CD14-positive monocyte (primary cell): ENCODE results near the gene ELMO1. TPM values are rescaled to one million over a fixed set of nuclear protein-coding genes. Genes with fewer than 3 reads are reported as not detected.
A peak's percentile ranks its signal among the peaks of the same experiment; 100 is the strongest.

ENCODE experiments used
- DNase-seq, 3 donors: peaks; one replicate each; pipeline ENCODE4 v3.0.0-alpha.2; 2011 to 2022
- H2AFZ ChIP-seq: 2 replicates; pipeline ENCODE4 v1.6.0; 2012; ENCODE audit warnings: mild to moderate bottlenecking, low read depth, low read length, inconsistent platforms; ENCODE audit not compliant: insufficient read depth, poor library complexity, severe bottlenecking
- H3K27ac ChIP-seq, 2 donors: 1 replicate in 1 of 2; 2 replicates in 1 of 2; pipeline ENCODE4 v1.5.1; 2012 to 2013; ENCODE audit warnings: low read length in 2 of 2, control low read depth in 1 of 2, inconsistent platforms in 1 of 2, low read depth in 1 of 2, mild to moderate bottlenecking in 1 of 2
- H3K27me3 ChIP-seq, 2 donors: one replicate each; pipeline versions ENCODE4 v1.6.0 to v1.6.1; 2011 to 2013; ENCODE audit warnings: low read length in 2 of 2; ENCODE audit not compliant: control insufficient read depth in 2 of 2, insufficient read depth in 2 of 2
- H3K36me3 ChIP-seq, 2 donors: replicated peaks in 1 of 2; 1 replicate in 1 of 2; 2 replicates in 1 of 2; pipeline versions ENCODE4 v1.5.1 to v1.6.1; 2012 to 2013; ENCODE audit warnings: low read length in 2 of 2, control low read depth in 1 of 2, inconsistent platforms in 1 of 2, mild to moderate bottlenecking in 1 of 2; ENCODE audit not compliant: insufficient read depth in 2 of 2, control insufficient read depth in 1 of 2
- H3K4me1 ChIP-seq, 2 donors: 1 replicate in 1 of 2; 2 replicates in 1 of 2; pipeline versions ENCODE4 v1.5.1 to v1.6.1; 2012 to 2013; ENCODE audit warnings: low read length in 2 of 2, control low read depth in 1 of 2, inconsistent platforms in 1 of 2, mild to moderate bottlenecking in 1 of 2, moderate library complexity in 1 of 2; ENCODE audit not compliant: insufficient read depth in 2 of 2, control insufficient read depth in 1 of 2
- H3K4me2 ChIP-seq: replicated peaks from 2 replicates; pipeline ENCODE3; 2012; ENCODE audit warnings: low read length, moderate library complexity, mild to moderate bottlenecking; ENCODE audit not compliant: poor library complexity, severe bottlenecking; ENCODE audit errors: extremely low read depth
- H3K4me3 ChIP-seq, 3 experiments: fragments of 200-600 bp in 1 of 3; sonication (generic) in 1 of 3; replicated peaks in 1 of 3; 1 replicate in 2 of 3; 2 replicates in 1 of 3; pipeline ENCODE4 v1.5.1; 2011 to 2013; ENCODE audit warnings: low read length in 3 of 3, mild to moderate bottlenecking in 3 of 3, control low read depth in 2 of 3, low read depth in 2 of 3, inconsistent platforms in 1 of 3, moderate library complexity in 1 of 3
- H3K79me2 ChIP-seq: 2 replicates; pipeline ENCODE4 v1.6.0; 2012; ENCODE audit warnings: mild to moderate bottlenecking, control low read depth, inconsistent platforms, low read length, moderate library complexity; ENCODE audit not compliant: insufficient read depth
- H3K9ac ChIP-seq: 2 replicates; pipeline ENCODE4 v1.6.0; 2017; ENCODE audit warnings: low read length, mild to moderate bottlenecking; ENCODE audit not compliant: insufficient read depth, poor library complexity, severe bottlenecking
- H3K9me3 ChIP-seq, 2 donors: replicated peaks in 1 of 2; 1 replicate in 1 of 2; 2 replicates in 1 of 2; pipeline versions ENCODE4 v1.5.1 to v1.6.1; 2012 to 2013; ENCODE audit warnings: low read length in 2 of 2, control low read depth in 1 of 2; ENCODE audit not compliant: control insufficient read depth in 1 of 2, insufficient read depth in 1 of 2
- H4K20me1 ChIP-seq: 2 replicates; pipeline ENCODE4 v1.6.0; 2012; ENCODE audit warnings: mild to moderate bottlenecking, low read length, control low read depth, moderate library complexity; ENCODE audit not compliant: insufficient read depth
- H3K27ac Mint-ChIP-seq, 7 donors: one replicate each; pipeline ENCODE4 v1.8.0; 2020; ENCODE audit warnings: mild to moderate bottlenecking in 7 of 7, mixed read lengths in 7 of 7, moderate library complexity in 6 of 7, inconsistent platforms in 2 of 7
- H3K27me3 Mint-ChIP-seq, 3 donors: one replicate each; pipeline ENCODE4 v1.8.0; 2021 to 2022; ENCODE audit warnings: low read depth in 3 of 3, mild to moderate bottlenecking in 3 of 3, mixed read lengths in 3 of 3, moderate library complexity in 3 of 3, inconsistent platforms in 1 of 3
- H3K36me3 Mint-ChIP-seq, 2 donors: one replicate each; pipeline ENCODE4 v1.8.0; 2020; ENCODE audit warnings: mixed read lengths in 2 of 2, inconsistent platforms in 1 of 2, mild to moderate bottlenecking in 1 of 2
- H3K4me1 Mint-ChIP-seq: one replicate; pipeline ENCODE4 v1.8.0; 2020; ENCODE audit warnings: mild to moderate bottlenecking, mixed read lengths
- H3K4me3 Mint-ChIP-seq, 2 donors: one replicate each; pipeline ENCODE4 v1.8.0; 2020; ENCODE audit warnings: mild to moderate bottlenecking in 2 of 2, mixed read lengths in 2 of 2, moderate library complexity in 1 of 2
- H3K9me3 Mint-ChIP-seq, 7 donors: one replicate each; pipeline ENCODE4 v1.8.0; 2020 to 2022; ENCODE audit warnings: mixed read lengths in 7 of 7, mild to moderate bottlenecking in 6 of 7, moderate library complexity in 6 of 7, inconsistent platforms in 2 of 7
- WGBS: methylation state at CpG from one replicate; pipeline ENCODE4 v1.1.5; 2013; ENCODE audit warnings: missing lambda C conversion rate; ENCODE audit not compliant: insufficient coverage; 5-methylcytosine and 5-hydroxymethylcytosine counted together
- intact Hi-C, 2 donors: fragments of 100-400 bp; cut with micrococcal nuclease; formaldehyde crosslinking; loops; one replicate each; pipeline versions ENCODE4 v1.15.0 to v1.15.1; 2023
- polyA plus RNA-seq, 3 donors: library from polyadenylated mRNA; depleted of rRNA in 1 of 3; unstranded in 2 of 3; stranded (reverse) in 1 of 3; fragments of 300-500 nt in 2 of 3; fragments of >200 nt in 1 of 3; fragmentation: Illumina TruSeq in 2 of 3; gene quantifications; 1 replicate in 2 of 3; 2 replicates in 1 of 3; pipeline ENCODE4 v1.2.3, GENCODE V29; 2012 to 2021
- TF ChIP-seq, protein P1 (sequence below): fragments of 200-600 bp; IDR thresholded peaks from one replicate; pipeline ENCODE4 v1.8.0; 2022; ENCODE audit warnings: antibody characterized with exemption, mild to moderate bottlenecking

ELMO1 gene
- polyA plus RNA-seq, 3 donors, result 46.6 to 50.2 (median 46.7) TPM

DNA sequence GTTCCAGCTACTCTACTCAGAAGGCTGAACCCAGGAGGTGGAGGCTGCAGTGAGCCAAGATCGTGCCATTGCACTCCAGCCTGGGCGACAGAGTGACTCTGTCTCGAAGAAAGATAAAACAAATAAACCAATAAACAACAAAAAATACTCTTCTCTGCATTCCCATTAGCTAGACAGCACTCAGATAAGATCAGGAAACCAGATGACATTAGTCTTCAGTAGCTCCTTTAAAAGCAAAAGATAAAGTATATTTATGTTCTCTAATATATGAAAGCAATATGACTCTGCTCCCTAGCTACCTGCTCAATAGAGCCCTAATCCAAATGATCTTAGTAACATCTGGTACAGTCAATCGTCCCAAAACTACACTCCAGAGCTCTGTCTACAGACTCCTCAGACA is 212.9 kb downstream of the ELMO1 start:
- no peak for DNase-seq

DNA sequence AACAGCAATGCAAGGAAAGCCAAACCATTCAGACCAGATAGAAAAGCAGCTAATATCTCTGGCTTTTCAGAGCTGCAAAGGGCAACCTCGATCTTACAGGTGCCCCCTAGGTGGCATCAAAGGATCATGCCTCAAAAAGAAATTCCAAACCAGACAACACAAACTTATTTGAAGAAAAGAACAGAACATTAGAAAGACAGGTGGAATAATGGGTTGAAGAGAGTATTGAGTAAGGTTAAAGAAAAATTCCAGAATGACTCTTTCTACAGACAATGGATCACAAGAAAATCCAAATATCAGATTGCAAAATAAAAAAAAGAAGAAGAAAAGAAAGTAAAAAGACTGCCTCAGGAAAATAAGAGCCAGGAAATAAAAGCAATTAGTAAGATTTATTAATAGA is 213.7 kb downstream of the ELMO1 start:
- Histone ChIP-seq H3K9me3 (no peaks in the 10 kb centered on the region), H3K4me3 (no peak overlapping the region), H3K27me3 (no peaks in the 10 kb centered on the region), H3K9ac (no peak overlapping the region), H3K36me3 (peaks cover 18 to 37% of the 10 kb centered on the region in 2 donors), H2AFZ (no peak overlapping the region), H3K79me2 (no peaks in the 10 kb centered on the region), H3K27ac (no peak overlapping the region), H3K4me1 (no peaks in the 10 kb centered on the region), H3K4me2 (no peak overlapping the region), H4K20me1 (peaks cover 44% of the 10 kb centered on the region)
- DNase-seq, result peak in 2 of 3 donors; percentile 14 to 19
- TF ChIP-seq, protein P1, sequence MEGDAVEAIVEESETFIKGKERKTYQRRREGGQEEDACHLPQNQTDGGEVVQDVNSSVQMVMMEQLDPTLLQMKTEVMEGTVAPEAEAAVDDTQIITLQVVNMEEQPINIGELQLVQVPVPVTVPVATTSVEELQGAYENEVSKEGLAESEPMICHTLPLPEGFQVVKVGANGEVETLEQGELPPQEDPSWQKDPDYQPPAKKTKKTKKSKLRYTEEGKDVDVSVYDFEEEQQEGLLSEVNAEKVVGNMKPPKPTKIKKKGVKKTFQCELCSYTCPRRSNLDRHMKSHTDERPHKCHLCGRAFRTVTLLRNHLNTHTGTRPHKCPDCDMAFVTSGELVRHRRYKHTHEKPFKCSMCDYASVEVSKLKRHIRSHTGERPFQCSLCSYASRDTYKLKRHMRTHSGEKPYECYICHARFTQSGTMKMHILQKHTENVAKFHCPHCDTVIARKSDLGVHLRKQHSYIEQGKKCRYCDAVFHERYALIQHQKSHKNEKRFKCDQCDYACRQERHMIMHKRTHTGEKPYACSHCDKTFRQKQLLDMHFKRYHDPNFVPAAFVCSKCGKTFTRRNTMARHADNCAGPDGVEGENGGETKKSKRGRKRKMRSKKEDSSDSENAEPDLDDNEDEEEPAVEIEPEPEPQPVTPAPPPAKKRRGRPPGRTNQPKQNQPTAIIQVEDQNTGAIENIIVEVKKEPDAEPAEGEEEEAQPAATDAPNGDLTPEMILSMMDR, result peak; percentile 64
- Mint-ChIP-seq H3K27ac (peak overlapping the region in 2 of 7 donors; percentile 5 to 7), H3K27me3 (no peaks in the 10 kb centered on the region), H3K4me1 (no peaks in the 10 kb centered on the region), H3K4me3 (no peak overlapping the region), H3K36me3 (peaks cover 22 to 31% of the 10 kb centered on the region in 2 donors), H3K9me3 (no peaks in the 10 kb centered on the region)
- intact Hi-C loops, result loop anchor here (10.0 kb wide), 1 partner anchor 600 kb away; no protein-coding TSS in a partner anchor
- WGBS, result no CpG with 5 or more reads among the region's 1 CpG

More for the DNA sequence above, 212.9 kb downstream of the ELMO1 start:
- Histone ChIP-seq H3K27me3 (no peaks in the 10 kb centered on the region), H3K4me2 (no peak overlapping the region), H4K20me1 (peaks cover 41% of the 10 kb centered on the region), H3K27ac (no peak overlapping the region), H3K36me3 (peaks cover 18 to 28% of the 10 kb centered on the region in 2 donors), H3K4me3 (no peak overlapping the region), H3K9ac (no peak overlapping the region), H2AFZ (no peak overlapping the region), H3K79me2 (no peaks in the 10 kb centered on the region), H3K4me1 (no peaks in the 10 kb centered on the region), H3K9me3 (no peaks in the 10 kb centered on the region)
- no peak overlapping the region for H3K27ac Mint-ChIP-seq
- intact Hi-C loops, result loop anchor here (2.0 to 10.0 kb wide), 2 partner anchors 117 to 599 kb away; no protein-coding TSS in a partner anchor
- H3K36me3 Mint-ChIP-seq, result peaks cover 19 to 22% of the 10 kb centered on the region in 2 donors
- no peak overlapping the region for H3K4me3 Mint-ChIP-seq
- no peaks in the 10 kb centered on the region for H3K9me3 Mint-ChIP-seq
- no peaks in the 10 kb centered on the region for H3K4me1 Mint-ChIP-seq
- TF ChIP-seq, protein P1, result no peak
- WGBS, result 100% methylated on average over 2 of the region's 4 CpGs
- no peaks in the 10 kb centered on the region for H3K27me3 Mint-ChIP-seq
